Stimulated activated CD4-positive, alpha-beta T cell treated with anti-CD3 and anti-CD28 coated beads, Interleukin-12 subunit alpha, Interleukin-12 subunit beta, amount 100 ng/mL, for 48 hours (primary cell): ENCODE measurements around the gene TMEM178B.

Source experiments
- DNase-seq, 3 donors: peaks; one replicate each; pipeline ENCODE4 v3.0.0-alpha.2; 2020; ENCODE audit warnings: low read depth in 2 of 3, low spot score in 1 of 3

TMEM178B gene

DNA sequence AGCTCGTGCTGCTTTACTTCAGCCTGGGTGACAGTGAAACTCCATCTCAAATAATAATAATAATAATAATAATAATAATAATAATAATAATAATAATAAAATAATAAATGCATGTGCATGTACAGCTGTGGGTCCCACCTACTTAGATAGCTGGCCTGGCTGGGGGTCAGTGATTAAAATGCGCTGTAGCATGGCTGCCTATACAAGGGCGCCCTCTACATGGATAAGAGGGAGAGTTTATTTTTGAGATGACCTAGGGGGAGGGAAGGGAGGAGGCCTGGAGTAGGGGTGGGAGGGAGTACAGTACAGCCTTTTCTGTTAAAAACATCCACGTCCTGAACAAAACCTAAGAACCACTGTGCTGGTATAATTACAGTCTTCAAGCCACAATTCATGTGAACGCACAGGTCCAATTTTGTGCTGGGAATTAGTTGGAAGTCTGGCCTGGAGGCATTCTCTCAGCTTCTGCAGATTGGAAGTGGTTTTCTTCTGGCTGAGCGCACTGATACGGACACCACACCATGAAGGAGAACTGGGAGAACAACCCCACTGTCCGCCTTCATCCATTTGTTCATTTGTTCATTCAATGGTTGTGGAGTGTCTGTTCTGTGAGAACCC, 146.5 kb downstream of the TMEM178B start:
- DNase-seq = no peak

DNA sequence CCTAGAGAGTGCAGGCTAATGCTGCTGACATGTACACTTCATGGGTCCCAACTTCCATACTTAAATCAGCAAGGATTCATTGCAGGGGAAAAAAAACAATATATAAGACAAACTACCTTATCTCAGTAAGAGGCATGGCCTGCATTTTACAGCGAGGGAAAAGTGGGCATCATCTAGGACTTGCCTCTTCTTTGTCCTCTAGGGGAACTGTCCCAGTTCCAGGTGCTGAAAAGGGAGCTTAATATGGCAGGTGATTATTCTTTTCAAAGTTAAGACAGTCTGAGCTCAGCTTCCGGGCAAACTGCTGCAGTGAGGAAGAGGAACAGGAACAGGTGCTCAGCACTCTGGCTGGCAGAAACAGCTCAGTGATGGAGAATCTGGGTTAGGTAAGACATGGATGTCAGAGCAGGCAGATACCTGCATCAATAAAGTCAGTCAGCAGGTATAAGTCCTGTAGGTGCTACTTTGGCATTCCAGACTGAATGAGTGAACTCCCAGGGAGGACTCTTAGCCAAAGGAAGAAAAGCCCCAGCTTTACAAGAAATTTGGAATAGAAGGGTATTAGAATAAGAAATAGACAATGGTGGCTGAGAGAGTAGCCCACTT, 147.2 kb downstream of the TMEM178B start:
- DNase-seq = no peak

DNA sequence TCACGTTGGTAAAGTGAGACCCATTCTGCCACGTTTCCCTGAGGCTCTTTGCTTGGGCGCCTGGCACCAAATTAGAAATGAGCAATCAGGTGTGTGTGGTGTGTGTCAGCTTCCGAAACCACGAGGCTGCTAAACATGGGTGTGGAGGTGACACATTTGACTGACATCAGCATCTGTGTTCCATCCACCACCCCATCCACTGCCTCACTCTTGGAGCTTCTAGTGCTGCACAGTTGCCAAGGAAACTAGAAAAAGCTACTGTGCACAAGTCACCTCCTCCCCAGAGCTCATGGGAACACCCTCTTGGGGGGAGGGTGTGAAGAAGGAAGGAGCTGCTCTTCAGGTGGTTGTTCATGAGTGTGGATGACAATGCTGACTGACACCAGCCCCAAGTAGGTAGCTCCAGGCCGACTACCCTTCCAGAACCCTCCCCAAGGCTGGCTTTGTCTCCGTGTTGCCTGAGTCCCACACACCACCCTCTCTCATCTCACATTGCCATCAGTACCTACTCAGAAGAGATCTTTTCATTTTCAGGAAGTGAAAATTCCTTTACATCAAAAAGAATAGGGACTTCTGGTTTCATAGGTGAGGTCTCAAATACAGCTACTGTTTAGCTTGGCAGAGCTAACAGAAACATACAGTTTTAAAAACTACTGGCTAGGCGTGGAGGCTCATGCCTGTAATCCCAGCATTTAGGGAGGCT, 152.2 kb downstream of the TMEM178B start:
- DNase-seq = no peak

DNA sequence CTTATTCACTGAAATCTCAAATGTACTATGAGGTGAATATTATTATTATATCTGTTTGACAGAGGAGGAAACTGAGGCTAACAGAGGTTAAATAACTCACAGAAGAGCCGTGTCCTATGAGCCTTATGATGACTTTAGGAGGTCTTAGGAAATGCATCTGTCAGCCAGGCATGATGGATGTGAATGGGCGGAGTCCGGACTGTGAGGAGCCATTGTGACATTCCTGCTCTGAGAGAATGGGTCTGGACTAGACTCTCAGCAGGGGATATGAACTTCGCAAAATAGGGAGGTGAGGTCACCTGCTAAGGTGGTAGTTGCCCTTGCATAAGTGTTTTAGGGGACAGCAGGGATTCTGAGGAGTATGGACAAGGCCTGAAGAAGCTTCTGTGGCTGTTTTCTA, 153.6 kb downstream of the TMEM178B start:
- DNase-seq = no peak

DNA sequence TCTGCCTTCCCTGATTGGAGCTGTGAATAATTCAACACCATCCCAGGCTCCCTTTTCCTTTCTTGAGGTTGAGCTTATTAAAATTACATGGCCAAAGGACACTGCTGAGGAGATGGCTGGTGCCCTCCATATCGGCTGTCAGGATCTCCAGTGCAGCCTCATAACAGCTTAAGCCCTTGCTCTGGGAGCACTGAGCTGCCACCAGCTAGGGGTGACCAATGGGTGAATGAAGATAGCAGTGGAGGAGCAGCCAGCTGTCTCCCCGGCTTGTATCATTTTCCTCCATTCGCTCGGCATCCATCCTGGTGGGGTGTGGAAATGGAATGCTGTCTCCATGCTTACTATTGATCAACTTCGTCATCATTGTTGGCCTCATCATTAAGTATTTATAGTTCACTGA, 154.6 kb downstream of the TMEM178B start:
- DNase-seq = no peak

DNA sequence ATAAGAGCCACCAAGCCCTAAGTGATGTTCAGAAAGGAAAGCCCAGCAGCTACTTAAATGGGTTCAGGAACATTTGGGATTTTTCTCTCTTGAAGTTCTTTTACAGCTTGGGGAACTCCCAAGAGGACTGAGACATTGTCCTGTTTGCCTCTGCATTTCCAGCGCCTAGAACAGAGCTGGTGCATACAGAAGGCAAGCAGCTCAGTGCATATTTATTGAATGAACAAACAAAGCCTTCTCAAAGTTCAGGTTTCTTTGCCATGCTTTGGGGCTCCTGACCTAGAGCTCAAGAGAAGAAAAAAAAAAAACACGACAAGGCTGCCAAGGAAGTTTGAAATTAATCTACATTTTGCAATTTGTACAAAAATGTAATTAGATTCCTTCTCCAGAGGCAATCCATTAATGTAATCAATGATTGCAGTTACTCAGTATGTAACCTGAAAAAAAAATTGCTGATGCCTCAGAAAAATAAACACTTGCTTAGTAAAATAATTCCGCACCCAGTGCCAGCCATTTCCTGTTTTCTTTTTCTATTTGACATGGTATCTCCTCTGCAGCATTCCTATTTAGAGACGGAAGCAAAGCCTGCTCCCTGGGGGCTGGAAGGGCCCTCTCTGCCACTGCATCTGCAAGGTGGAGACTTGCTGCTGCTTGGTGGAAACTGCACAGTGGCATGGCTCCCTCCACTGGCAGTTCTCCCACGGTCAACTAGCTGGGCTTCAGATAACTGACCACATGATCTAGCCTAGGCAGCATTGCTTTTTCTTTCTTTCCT, 157.3 kb downstream of the TMEM178B start:
- no peak for DNase-seq

DNA sequence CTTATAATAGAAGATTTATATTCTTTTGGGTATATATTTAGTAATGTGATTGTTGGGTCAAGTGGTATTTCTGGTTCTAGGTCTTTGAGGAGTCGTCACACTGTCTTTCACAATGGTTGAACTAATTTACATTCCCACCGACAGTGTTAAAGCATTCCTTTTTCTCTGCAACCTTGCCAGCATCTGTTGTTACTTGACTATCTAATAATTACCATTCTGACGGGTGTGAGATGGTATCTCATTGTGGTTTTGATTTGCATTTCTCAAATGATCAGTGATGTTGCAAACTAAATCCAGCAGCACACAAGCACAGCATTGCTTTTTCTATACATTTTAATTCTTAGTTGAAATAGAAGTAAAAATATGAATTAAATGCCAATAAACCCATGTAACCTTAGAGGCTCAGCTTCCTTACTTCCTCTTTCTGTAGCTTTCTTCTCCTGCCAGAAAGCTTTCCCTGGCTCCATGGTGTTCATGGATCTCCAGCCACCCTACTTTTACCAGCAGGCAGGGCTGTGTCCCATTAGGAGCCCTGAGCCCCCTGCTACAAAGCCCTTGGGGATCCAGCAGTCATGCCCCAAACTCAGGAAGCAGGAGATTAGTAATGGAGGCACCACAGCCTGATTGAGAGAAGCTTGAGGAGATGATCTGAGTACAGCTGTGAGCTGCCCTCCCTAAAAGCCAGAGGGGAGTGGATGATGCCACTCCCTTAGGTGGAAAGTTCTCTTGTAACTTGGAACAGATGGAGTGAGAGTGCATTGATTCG, 158.6 kb downstream of the TMEM178B start:
- no peak for DNase-seq

DNA sequence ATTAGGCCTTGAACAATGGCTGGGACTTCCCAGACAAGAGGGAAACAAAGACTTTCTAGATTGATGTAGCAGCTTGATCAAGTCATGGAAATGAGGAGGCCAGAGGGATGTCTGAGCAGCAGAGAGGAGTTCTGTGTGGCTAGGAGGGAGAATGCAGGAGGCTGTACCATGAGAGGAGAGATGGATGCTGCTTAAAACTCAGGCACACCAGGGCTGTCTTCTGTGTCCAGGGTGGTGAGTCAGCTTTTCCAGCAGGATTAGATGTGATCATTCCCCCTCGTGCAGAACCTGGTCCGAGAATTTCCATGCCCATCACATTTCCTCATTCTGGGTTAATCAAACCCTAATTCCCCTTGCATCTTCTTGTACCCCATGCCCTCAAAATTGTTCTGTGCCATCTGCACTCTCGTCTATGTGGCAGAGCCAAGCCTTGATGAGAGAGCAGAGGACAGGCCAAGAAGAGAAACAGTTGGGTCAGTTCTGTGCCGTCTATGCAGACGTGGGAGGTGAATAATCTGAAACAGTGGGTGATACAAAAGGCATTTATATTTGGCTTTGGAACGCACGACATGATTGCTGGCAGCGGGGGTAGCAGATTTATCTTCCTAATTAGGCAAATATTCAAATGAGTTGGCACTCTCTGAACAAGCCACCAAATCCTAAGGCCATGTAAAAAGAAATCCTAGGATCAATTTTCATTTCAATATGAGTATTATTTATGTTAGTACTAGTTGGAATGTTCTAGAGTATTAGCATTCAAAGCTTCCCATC, 160.7 kb downstream of the TMEM178B start:
- DNase-seq = no peak

DNA sequence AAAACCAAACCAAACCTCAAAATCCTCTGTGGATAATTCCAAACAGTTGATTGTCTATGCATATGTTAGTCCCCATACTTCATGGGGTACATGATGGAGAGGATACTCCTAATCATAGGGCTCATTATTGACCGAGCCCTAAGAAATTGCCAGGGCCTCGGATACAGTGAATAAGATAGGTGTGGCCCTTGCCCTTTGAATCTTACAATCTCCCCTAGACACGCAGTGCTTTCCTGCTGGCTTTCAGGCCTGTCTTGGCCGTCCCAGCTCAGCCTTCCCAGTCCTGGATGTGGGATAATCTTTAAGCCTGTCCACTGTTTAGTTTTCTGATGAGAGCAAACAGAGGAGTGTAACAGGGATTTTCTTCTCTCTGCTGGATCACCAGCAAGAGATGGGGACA, 161.8 kb downstream of the TMEM178B start:
- DNase-seq = no peak

DNA sequence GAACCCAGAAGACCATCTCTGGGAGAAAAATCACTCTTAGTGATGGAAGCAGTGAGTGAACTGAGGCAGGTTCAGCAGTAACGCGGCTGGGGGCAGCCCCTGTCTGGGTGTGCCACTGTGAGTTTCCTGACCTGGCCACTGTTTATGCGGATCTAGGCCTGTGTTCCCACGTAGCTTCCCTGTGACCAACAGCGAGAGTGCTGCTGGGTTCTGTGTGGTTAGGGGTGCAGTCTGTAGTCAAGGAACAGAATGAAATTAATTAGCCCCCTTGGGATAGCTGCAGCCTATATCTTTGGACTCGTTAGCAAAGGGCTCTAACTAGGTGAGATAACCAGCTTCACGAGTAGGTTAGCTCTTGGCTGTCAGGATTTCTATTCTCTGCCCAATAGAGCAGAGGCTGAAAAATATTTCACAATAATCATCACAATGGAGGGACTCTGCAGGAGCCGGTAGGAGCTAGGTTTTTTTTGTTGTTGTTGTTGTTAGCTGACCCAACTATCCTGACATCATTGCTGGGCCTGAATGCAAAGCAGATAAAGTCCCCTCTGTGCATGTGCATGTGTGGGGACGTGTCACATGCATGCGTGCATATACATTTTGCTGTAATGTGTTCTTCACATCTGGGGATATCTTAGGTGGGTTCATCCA, 164.9 kb downstream of the TMEM178B start:
- DNase-seq = no peak

DNA sequence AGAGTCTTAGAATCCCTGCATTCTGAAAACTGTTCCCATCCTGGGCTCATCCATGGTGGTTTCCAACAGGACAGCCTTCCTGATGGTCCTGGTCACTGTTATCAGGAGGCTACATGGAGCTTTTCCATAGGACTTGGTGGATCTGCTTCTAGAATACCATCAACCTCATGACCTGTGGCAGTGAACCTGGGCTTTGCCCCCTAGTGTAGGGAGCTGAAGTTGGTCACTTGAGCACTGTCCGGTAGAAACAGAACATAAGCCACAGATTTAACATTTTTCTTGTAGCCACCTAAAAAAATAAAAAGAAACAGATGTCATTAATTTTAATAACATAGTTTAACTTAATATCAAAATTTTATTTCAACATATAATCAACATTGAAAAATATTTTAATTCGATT, 165.8 kb downstream of the TMEM178B start:
- no peak for DNase-seq

DNA sequence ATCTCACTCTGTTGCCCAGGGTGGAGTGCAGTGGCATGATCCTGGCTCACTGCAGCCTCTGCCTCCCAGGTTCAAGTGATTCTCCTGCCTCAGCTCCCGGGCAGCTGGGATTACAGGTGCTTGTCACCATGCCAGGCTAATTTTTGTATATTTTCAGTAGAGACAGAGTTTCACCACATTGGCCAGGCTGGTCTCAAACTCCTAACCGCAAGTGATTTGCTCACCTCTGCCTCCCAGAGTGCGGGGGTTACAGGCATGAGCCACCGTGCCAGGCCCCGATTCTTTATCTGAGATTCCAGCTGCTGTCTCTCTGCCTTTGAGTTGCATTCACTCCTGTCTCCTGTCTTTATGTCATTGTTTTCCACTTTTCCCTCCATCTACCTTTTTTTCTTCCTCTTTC, 168.7 kb downstream of the TMEM178B start:
- DNase-seq = no peak

DNA sequence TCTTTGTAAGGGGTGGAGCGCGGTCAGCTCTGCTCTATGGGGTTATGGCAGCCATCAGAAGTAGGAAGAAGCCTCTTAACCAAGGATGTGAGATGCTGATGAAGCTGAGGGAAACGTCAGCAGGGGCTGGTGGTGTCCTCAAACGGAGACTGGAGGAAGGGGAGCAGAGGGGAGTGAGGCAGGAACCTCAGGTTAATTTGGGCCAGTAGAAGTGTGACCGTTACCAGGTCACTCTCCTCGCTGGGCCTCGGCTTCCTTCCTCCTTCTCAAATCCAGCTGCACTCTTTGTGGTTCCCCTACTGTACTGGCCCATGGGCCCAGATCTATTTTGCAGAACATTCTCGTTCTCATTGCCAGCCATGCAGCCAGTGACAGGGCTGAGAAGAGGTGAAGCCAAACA, 169.5 kb downstream of the TMEM178B start:
- DNase-seq = no peak

DNA sequence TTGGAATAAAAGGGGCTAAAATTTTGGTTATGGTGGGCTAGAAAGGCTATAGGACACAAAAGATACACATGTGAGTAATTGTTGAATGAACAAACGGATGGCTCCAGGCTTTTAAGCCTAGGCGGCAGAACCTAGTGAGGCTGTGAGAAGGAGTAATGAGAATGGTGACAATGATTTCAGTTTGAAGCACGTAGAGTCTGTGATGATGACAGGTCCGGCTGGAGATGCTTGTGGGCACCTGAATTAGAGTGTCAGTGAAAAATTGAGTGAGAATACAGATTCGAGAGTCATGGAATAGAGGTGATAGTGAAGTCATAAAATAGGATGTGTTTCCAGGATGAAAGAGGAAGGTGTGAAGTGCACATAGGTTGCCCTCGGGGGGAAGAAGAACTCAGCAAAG, 170.6 kb downstream of the TMEM178B start:
- DNase-seq = no peak

DNA sequence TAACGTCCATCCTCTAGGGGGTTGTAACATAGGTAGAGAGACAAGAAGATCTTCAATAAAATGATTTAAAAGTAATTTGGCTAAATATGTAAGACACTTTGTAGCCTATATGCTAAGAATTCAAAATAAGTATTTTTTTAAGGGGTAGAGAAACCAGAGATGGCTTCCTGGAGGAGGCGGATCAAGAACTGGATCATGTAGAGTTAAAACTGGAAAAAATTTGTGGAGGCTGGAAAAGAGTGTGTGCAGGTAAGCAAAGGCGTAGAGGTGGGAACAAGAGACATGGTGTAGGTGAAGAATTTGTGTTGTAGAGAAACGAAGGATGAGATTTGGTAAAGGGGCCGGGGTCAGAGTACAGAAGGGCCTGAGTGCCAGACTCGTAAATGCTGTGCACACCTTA, 172.6 kb downstream of the TMEM178B start:
- no peak for DNase-seq

DNA sequence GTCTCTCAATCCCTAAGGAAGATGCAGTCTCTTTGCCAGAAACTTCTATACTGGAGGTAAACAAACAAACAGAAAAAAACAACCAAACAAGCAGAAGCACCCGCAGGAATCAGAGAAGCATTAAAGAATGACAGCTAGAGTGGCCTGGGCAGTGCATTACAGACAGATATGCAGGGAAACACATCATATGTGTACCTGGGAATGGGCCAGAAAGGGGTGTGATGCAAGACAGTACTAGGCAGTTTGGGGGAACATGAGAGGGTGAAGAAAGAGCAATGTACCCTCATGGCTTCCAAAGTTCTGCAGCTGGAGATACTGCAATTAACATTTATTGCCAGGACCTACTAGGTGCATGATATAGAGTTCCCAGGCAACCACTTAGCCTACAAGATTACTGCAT, 177.3 kb downstream of the TMEM178B start:
- DNase-seq = no peak

DNA sequence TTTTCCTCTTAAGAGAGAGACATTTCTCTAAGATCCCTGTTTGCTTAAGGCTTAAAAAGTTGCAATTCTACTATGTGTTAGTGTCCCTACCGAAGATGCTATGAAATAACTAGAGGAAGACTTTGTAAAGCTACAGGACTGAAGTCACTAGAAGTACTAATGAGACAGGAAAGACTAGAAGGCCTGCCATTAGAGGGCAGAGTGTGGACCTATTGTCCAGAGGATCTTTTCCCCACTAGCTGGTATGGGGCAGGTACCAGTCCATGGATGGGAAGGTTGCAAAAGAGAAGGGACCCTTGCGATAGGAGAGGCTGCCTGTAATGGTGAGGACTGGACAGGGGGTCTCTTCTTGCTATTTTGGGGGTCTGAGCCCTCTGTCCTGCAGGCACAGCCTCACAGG, 178.1 kb downstream of the TMEM178B start:
- no peak for DNase-seq

DNA sequence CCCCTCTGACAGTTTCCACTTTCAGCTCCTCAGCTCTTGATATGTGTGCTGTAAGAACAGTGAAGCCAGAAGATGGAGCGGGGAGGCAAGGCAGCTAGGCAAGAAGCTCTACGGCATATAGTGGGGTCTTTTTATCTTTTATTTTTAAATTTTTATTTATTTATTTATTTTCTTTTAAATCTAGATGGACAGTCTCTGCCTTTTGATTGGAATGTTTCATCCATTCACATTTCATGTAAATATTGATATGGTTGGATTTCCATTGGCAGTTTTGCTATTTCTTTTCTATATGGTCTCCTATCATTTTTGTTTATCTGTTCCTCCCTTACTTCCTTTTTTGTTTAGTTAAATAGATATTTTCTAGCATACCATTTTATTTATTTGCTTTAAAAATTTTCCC, 183.7 kb downstream of the TMEM178B start:
- no peak for DNase-seq

DNA sequence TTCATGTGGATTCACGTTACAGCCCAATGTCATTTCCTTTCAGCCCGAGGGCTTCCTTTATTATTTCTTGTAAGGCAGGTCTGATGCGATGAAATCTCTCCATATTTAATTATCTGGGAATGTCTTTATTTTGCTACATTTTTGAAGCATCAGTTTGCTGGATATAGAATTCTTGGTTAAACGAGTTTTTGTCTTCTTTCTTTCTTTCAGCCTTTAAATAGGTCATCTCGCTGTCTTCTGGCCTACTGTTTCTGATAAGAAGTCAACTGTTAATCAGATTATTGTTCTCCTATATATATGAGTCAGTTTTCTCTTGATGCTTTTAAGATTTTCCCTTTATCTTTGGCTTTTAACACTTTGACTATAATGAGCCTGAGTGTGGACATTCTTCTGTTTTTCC, 184.7 kb downstream of the TMEM178B start:
- no peak for DNase-seq
